SK-N-MC (cell line): ENCODE results near the gene MRPL10.

ENCODE experiments used
- EZH2 ChIP-seq: fragments of 200-600 bp; sonication (generic); IDR thresholded peaks from one replicate; pipeline ENCODE4 v1.6.1; 2017; ENCODE audit warnings: antibody characterized with exemption
- POLR2AphosphoS5 ChIP-seq: IDR thresholded peaks from 2 replicates; pipeline ENCODE4 v1.6.1; 2012; ENCODE audit warnings: mild to moderate bottlenecking, low read depth, low read length, borderline replicate concordance

DNA sequence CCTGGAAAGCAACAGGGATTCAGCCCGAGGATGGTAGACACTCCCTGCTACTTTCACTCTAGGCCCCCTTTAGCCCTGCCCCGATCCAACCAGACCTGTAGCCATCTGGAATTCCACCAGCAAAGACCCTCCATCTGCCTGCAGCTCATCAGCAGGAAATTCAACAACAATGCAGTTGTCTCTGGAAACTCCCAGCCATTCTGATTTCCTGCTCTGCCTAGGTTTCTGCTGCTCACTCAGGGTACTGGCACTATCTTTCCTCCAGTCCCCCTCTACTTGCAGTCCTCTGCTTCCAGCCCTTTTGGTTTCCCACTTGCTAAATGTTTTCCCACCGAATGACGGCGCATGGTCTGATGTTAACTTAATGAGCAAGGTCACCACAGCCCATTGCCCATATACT lies 22.3 kb upstream of the MRPL10 start:
- TF ChIP-seq EZH2 (no peak), POLR2AphosphoS5 (no peak)
